NK-92 (cell line): ENCODE results near the gene NFKB2.
A peak's percentile ranks its signal among the peaks of the same experiment; 100 is the strongest.

Source experiments
- DNase-seq: peaks from one replicate; lab custom pipeline; 2025; ENCODE audit not compliant: unreplicated experiment; lab: John Stamatoyannopoulos, UW

NFKB2 gene

DNA sequence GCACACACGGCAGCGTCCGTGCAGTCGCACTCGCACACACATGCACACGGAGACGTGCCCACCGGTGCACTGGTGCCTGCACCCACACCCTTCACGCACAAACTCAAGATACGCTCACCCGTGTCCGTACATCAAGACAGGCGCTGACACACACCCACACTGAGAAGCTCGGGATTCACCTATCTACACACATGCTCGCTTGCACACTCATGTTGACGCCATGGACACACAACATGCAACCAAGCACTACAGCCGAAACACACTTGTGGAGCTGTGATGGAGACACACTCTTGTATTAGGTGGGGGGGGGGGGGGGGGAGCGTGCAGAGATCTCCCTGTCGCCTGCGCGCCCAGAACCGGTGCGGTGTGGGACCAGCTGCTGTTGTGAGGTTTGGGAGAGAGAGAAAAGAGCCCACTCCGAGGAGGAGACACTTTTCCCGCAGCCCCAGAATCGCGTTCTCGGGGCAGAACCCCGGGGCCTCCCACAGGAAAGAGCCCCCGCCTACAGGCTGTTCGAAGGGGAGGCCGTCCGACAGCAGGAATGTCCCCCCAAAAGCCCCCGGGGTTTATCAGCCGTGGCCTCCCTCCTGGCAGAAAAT, 605 bp upstream of the NFKB2 start:
- no peak for DNase-seq

DNA sequence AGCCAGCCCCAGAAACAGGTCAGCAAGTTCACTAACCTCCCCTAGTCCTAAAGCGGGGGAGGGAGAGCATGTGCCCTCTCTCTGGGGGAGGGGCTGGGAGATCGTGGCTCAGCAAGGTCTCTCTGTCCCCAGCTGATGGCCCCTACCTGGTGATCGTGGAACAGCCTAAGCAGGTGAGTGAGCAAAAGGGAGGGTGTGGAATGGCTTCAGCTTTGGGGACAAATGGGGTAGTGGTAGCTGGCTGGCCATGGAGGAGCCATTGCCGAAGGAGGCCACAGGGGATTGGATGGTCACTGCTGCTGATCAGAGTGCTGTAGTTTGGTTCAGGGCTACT, 779 bp downstream of the NFKB2 start:
- no peak for DNase-seq

DNA sequence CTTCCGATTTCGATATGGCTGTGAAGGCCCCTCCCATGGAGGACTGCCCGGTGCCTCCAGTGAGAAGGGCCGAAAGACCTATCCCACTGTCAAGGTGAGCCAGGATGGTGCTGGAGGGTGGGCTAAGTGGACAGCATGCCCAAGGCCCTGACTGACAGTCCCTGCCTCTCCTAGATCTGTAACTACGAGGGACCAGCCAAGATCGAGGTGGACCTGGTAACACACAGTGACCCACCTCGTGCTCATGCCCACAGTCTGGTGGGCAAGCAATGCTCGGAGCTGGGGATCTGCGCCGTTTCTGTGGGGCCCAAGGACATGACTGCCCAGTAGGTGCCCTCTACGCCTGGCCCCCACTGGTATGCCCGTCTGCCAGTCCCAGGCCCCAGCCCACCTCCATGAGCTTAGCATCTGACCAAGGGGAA, 1.2 kb downstream of the NFKB2 start:
- DNase-seq, result no peak

DNA sequence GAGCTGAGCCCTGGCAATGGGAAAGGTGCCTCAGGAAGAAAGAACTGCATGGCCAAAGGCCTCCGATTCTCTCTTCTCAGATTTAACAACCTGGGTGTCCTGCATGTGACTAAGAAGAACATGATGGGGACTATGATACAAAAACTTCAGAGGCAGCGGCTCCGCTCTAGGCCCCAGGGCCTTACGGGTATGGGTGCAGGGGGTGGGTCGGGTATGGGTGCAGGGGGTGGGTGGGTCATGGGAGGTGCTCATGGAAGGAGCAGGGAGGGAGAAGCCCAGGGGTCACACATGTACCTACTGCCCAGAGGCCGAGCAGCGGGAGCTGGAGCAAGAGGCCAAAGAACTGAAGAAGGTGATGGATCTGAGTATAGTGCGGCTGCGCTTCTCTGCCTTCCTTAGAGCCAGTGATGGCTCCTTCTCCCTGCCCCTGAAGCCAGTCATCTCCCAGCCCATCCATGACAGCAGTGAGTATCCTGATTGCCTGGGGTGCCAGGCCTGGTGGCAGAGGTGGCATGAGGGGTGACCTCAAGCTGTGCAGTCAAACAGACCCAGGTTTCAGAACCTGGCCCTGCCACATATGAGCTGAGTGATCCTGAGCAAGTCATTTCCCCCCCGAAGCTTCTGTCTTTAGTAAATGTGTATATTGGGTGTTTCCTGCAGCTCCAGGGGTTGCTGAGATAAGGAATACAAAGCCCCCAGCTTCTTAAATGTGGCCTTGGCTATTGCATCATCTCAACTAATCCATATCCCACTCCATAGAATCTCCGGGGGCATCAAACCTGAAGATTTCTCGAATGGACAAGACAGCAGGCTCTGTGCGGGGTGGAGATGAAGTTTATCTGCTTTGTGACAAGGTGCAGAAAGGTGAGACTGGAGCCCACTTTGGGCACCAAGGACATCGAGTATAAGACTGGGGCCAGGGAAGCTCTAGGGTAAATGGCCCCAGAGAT, 2.0 kb downstream of the NFKB2 start:
- no peak for DNase-seq

DNA sequence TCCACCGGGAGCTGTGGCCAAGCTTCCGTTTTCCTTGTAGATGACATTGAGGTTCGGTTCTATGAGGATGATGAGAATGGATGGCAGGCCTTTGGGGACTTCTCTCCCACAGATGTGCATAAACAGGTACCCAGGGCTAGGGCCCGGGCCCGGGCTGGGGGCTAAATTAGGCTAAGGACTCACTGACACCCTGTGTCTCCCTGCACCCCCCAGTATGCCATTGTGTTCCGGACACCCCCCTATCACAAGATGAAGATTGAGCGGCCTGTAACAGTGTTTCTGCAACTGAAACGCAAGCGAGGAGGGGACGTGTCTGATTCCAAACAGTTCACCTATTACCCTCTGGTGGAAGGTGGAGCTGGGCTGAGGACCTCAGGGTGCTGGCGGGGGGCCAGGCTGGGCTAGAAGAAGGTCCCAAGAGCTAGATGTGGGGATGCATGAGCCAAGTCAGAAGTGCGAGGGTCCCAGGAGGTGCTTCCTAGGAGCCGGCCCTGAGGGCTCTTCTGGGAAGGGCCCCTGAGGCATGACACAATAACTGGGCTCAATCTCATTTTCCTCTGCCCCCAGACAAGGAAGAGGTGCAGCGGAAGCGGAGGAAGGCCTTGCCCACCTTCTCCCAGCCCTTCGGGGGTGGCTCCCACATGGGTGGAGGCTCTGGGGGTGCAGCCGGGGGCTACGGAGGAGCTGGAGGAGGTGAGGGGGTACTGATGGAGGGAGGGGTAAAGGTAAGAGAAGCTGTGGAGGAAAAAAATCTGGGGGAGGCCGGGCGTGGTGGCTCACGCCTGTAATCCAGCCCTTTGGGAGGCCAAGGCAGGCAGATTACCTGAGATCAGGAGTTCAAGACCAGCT, 2.9 kb downstream of the NFKB2 start:
- no peak for DNase-seq

DNA sequence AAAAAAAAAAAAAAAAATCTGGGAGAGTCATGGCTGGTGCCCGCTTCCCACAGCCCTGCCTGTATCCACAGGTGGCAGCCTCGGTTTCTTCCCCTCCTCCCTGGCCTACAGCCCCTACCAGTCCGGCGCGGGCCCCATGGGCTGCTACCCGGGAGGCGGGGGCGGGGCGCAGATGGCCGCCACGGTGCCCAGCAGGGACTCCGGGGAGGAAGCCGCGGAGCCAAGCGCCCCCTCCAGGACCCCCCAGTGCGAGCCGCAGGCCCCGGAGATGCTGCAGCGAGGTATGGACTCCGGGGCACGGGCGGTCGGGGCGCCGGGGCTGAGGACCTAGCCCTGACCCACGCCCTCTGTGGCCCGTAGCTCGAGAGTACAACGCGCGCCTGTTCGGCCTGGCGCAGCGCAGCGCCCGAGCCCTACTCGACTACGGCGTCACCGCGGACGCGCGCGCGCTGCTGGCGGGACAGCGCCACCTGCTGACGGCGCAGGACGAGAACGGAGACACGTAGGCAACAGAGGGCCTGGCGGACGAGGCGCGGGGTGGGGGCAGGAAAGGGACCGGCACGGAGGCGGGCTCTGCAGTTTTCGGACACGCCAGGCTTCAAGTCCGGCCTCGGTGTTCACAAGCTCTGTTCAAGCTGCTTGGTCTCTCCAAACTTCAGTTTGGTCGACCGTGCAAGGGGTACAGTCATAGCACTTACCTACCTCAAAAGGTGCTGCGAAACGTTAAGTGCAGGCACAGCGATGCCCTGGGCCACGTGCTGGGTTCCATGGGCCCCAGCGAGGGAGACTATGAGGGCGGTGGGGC, 3.9 kb downstream of the NFKB2 start:
- DNase-seq, result peak; percentile 6

DNA sequence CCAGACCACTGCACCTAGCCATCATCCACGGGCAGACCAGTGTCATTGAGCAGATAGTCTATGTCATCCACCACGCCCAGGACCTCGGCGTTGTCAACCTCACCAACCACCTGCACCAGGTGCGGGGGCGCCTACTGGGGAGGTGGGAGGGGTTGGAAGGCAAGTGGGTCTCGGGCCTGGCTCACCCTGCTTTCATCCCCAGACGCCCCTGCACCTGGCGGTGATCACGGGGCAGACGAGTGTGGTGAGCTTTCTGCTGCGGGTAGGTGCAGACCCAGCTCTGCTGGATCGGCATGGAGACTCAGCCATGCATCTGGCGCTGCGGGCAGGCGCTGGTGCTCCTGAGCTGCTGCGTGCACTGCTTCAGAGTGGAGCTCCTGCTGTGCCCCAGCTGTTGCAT, 4.6 kb downstream of the NFKB2 start:
- no peak for DNase-seq

DNA sequence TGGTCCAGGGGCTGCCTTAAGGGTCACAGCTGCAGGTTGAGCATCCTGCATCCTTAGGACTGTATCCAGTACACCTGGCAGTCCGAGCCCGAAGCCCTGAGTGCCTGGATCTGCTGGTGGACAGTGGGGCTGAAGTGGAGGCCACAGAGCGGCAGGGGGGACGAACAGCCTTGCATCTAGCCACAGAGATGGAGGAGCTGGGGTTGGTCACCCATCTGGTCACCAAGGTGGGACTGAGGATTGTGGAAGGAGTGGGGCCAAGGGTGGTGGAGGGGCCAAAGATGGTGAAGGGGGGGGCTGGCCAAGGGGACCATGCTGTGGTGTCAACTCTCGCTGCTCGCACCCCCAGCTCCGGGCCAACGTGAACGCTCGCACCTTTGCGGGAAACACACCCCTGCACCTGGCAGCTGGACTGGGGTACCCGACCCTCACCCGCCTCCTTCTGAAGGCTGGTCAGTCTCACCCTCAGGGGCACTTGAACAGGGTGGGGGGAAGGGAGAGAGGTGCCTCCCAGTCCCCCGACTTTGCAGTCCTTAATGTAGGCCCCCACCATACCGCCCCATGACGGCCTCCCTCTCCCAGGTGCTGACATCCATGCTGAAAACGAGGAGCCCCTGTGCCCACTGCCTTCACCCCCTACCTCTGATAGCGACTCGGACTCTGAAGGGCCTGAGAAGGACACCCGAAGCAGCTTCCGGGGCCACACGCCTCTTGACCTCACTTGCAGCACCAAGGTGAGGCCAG, 5.3 kb downstream of the NFKB2 start:
- no peak for DNase-seq

DNA sequence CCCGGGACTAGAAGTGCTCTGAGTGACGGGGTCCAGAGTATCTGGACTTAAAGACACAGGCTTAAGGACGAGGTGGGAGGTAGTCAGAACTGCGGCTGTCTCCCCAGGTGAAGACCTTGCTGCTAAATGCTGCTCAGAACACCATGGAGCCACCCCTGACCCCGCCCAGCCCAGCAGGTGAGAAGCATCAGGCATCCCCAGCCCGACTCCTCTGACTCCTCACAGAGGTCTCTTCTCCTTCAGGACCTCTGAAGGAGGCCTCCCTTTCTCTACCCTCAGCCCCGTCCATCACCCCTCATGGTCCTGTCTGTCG, 5.8 kb downstream of the NFKB2 start:
- DNase-seq, result no peak

DNA sequence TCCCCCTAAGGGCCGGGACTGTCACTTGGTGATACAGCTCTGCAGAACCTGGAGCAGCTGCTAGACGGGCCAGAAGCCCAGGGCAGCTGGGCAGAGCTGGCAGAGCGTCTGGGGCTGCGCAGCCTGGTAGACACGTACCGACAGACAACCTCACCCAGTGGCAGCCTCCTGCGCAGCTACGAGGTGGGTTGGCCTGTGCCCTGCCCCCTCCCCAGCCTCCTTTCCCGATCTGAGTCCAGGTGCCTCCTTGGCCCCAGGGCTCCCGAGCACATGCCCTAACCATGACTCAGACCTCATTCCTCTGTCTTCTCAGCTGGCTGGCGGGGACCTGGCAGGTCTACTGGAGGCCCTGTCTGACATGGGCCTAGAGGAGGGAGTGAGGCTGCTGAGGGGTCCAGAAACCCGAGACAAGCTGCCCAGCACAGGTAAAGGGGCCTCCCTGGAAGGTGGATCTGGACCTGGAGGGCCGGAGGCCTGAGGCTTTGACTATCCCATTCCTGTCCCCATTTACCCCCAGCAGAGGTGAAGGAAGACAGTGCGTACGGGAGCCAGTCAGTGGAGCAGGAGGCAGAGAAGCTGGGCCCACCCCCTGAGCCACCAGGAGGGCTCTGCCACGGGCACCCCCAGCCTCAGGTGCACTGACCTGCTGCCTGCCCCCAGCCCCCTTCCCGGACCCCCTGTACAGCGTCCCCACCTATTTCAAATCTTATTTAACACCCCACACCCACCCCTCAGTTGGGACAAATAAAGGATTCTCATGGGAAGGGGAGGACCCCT, 6.4 kb downstream of the NFKB2 start:
- DNase-seq, result no peak

DNA sequence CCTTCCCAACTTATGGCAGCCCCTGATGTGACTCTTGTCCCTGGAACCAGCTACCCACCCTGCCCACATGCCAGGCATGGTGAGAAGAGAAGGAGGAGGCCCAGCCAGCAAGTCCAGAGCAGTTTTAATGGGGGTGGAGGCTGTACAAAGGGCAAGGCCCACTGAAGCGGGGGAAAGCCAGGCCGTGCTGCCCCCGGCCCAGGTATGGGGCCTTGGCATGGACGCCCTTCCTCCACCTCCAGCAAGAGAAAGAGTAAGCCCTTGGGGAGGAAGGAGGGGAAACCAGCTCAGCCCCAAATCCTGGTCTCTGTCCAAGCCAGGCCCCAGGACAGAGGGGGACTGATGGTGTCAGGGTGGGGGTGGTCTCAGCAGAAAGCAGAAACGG, 7.0 kb downstream of the NFKB2 start:
- DNase-seq, result no peak

DNA sequence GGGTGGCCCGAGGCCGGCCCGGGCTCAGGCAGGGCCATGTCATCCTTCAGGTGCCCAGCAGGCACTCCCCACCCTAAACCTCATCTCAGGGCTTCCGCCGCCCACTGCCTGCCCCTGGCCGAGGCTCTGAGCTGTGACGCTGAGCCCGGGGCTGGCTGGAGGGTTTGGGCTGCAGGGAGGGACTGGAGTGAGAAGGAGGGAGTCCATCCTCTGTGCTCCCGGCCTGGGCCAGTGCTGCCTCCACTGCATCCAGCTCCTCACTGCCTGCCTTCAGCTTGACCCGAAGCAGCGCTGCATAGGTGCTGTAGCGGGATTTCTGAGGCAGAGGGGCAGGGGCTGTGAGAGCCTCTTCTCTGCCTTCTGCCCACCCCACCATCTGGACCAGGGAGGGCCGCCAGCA, 7.6 kb downstream of the NFKB2 start:
- DNase-seq, result no peak

DNA sequence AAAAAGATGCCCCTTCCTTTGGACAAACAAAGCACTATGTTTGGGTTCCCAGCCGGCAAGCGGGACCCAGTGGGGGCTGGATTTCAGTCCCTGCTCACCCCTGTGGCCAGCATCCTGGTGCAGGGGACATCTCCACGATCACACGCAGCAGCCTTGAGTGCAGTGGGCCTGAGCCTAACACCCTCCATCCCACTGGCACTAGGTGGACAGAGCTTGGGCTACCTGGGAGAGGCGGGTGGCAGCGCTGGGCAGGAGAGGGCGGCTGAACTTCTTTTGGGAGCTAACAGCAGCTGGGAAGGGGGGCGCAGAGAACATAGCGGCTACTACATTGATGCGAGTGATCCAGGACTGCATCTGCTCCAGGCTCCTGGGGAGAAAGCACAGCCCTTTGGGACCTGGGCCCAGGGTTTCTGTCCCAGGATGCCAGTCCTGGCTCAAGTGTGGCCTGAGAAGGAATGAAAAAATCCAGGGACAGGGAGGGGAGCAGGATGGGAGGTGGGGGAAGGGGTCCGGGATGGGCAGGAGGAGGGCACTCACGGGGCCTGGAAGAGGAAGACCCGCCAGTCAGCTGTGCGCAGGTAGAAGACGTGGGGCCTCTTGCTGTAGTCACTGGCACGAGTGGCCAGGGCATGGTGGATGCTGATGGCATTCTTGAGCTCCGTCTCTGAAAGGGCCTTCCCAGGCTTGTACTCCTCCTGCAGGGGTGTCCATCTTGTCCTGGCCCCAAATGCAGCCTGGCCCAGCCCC, 9.0 kb downstream of the NFKB2 start:
- DNase-seq, result no peak

DNA sequence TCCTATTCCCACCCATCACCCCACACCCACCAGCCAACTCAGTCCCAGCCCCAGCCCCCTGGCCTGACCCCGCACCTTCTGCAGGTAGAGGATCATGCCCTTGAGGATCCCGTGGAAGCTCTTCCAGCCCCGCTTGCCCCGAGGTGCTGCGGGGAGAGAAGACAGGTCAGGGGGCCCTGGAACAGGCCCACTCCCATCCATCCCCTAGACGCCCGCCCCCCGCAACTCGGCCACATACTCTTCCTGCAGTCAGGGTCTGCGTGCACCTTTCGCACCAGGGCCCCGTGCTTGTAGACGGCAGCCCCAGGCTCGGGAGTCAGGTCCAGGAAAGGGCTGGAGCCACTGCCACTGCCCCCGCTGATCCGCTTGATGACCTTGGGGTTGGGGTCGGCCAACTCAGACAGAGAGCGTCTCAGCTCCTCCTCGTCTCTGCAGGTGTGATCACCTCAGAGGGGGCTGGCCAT, 9.6 kb downstream of the NFKB2 start:
- no peak for DNase-seq

DNA sequence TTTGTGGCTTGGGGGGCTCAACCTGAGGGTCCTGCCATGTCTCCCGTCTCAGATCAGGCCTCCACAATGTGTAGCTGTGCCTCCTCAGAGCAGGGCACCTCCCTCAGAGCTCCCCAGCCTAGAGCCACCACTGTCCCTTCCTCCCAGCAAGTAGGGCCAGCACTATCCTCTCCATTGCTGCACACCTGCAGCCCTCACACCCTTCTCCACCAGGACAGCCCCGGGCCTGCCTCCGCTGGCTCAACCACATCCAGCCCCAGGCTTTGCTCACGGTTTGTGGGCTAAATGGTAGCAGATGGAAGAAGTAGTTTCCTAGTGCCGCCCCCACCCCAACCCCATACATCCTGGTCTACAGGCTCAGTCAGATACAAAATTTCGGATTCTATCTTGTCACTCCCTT, 10.1 kb downstream of the NFKB2 start:
- DNase-seq, result no peak

DNA sequence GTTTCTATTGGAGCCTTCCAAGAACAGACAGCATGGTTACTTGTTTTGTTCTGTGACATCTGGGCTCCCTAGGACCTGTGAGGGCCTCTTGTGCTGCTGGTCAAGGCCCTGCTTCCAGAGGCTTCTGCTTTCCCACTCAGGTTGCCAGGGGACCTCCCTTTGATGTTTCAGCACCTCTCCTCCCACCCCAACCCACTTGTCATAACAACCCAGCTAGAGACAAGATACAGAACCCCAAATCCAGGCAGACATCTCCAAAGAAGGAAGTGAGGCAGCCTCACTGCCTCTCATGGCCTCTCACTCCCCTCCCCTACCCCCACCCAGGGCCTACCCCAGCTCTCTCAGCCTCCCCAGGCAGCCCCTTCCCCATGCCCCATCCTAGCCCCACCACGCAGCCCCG, 11.3 kb downstream of the NFKB2 start:
- DNase-seq, result no peak

DNA sequence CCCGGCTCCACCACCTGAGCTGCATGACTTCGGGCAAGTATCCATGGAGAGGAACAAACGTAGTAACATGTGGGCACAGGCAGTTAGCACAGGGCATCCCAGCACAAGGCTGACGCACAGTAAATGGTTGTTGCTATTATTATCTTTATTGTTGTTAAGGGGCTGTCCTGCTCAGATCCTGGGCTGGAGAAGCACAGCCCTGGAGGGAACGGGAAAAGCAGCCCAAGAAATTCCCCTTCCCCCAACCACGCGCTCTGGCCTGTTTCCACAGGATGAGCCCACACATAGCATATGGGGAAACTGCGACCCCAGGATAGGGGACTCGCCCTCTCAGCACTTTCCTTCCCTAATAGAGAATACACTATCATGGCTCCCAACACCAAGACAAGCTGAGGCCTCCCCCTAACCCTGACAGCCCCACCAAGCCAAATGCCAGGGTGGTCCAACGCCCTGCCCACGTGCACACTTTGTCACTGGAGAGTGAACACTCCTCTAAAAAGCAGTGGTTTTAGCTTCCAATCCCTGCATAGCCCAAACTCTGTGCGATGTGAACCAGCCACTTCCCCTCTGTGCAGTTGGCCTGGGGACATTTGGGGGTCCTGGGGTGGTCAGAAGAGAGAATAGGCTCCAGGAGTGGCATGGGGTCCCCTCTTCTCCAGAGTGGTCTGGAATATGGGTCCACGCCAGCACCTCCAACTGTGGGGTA, 12.1 kb downstream of the NFKB2 start:
- no peak for DNase-seq

DNA sequence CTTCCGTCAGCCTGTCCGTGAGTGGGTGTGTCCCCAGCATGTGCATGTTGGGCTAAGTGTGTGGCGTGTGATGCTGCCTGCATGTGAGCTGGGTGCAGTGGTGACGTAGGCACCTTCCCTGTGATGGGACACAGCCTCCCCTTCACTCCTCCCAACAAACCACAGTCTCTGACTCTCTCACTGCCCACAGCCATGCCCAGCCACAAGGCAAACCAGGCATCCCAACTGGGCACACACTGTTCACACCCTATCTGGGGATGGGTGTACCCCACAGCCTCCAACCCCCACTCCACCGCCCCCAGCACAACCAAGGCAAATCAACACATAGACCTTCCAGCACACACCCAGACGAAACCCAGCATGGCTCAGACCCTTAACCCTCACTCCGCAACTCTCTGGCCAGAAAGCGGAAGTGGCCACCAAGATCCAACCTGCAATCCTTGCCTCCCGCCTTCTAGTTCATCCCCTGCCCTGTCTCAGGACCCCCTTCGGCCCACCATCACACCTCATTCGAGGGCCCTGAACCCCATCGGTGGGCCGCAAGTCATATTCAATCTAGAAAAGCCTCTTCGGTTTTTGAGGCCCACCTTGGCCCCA, 12.7 kb downstream of the NFKB2 start:
- no peak for DNase-seq
